Activated CD4-positive, alpha-beta T cell treated with anti-CD3 and anti-CD28 coated beads, Interleukin-2, amount 10 ng/mL, durations not matched to agents 24 days and 14 days (primary cell): Measurements from ENCODE around the gene GNL3. TPM values are rescaled to one million over a fixed set of nuclear protein-coding genes. Genes with fewer than 3 reads are reported as not detected.

Experiments used
- DNase-seq: peaks from one replicate; pipeline ENCODE4 v3.0.0; 2022
- H3K27ac Mint-ChIP-seq: one replicate; pipeline ENCODE4 v1.8.0; 2022; ENCODE audit warnings: mild to moderate bottlenecking, mixed read lengths
- H3K27me3 Mint-ChIP-seq: one replicate; pipeline ENCODE4 v1.8.0; 2022; ENCODE audit warnings: mixed read lengths
- H3K36me3 Mint-ChIP-seq: one replicate; pipeline ENCODE4 v1.8.0; 2022; ENCODE audit warnings: low read depth, mild to moderate bottlenecking, mixed read lengths
- H3K4me1 Mint-ChIP-seq: one replicate; pipeline ENCODE4 v1.8.0; 2021; ENCODE audit warnings: mixed read lengths
- H3K4me3 Mint-ChIP-seq: one replicate; pipeline ENCODE4 v1.8.0; 2022; ENCODE audit warnings: mild to moderate bottlenecking, moderate library complexity, mixed read lengths
- H3K9me3 Mint-ChIP-seq: one replicate; pipeline ENCODE4 v1.8.0; 2021; ENCODE audit warnings: mixed read lengths
- intact Hi-C: fragments of 100-400 bp; cut with micrococcal nuclease; formaldehyde crosslinking; loops from one replicate; pipeline ENCODE4 v1.15.1; 2023
- total RNA-seq: library from RNA; stranded (reverse); gene quantifications from 2 replicates; pipeline ENCODE4 v1.2.3, GENCODE V29; 2022

Gene GNL3
- total RNA-seq, 1 donor from 2014 or later: 254 TPM

DNA sequence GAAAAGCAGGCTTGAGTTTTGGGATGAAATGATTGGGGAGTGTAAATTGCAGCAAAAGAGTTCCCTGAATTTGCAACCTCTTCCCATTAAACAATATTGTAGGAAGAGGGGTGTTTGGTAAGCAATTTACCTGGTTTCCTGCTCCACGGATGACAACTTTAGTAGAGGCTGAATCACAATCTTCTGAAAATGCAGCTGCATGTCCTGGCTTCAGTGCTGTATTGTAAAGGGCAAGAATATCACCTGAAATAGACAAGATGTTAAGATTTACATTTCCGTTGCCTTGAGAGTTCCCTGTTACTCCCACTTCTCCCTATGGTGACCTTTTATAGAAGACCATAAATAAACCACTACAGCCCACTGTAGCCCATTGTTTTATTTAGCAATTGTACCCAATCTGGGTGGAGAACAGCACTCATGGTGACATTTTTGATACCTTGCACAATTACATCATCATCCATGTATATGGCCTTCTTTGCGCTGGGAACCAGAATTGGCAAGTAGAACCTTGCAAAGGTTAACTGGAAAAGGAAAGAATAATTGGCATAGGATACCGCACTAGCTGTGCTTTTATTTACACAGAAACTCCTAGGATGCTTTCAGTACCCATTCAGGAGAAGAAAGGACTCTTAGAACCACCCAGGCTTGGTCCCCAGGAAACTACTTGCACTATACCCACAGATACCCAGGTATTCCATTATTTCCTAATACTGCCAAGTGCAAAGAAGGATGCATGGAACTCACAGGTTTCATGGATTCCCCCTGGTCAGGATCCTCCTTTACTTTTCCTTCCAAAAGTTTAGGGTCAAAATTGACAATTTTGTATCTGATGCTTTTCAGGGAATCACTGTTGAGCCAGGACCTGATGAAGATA is 10.2 kb downstream of the GNL3 start:
- intact Hi-C loops: no loop called here
- Mint-ChIP-seq H3K27me3 (no peaks in the 10 kb centered on the region), H3K4me1 (peaks cover 10% of the 10 kb centered on the region), H3K9me3 (no peaks in the 10 kb centered on the region), H3K4me3 (no peak overlapping the region), H3K36me3 (peaks cover 60% of the 10 kb centered on the region), H3K27ac (no peak overlapping the region)
- no peak for DNase-seq

DNA sequence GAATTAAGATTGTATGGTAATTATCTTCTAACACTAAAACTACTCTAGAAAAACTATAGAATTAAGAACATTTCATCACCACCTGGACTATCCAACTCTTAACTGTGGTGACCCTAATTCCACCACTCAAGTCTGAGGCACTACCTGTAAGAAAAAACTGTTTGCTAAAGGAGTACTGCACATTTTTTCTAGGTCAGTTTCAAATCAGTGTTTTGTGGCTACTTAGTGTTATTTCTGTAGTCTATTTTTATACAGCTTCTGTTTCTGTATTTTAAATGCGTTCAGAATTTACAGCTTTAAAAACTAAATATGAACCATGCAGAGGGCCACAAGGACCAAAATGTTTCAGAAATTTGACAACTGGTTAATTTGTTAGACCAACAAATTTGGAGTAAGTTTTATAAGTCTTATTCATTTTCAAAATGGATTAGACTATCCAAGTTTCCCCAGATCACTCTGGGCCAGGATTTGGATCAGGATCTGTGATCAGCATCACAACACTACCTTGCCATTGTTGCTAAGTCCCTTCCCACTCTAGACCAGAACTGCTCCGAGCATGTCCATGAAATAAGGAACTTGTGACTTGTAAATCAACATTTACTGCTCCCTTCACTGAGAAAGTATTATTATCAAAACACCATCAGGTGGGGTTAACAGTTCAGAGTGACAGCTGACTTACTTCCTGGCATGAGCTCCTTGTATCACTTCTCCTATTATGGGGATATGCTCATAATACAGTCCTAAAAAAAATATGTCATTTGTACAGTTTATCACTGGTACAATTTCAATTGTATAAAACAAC is 11.2 kb downstream of the GNL3 start:
- no peak overlapping the region for H3K4me3 Mint-ChIP-seq
- H3K36me3 Mint-ChIP-seq: peaks cover 51% of the 10 kb centered on the region
- H3K27me3 Mint-ChIP-seq: no peaks in the 10 kb centered on the region
- peaks cover 10% of the 10 kb centered on the region for H3K4me1 Mint-ChIP-seq
- no peaks in the 10 kb centered on the region for H3K9me3 Mint-ChIP-seq
- no peak for DNase-seq
- intact Hi-C loops: no loop called here
- H3K27ac Mint-ChIP-seq: peak overlapping the region; percentile 60

DNA sequence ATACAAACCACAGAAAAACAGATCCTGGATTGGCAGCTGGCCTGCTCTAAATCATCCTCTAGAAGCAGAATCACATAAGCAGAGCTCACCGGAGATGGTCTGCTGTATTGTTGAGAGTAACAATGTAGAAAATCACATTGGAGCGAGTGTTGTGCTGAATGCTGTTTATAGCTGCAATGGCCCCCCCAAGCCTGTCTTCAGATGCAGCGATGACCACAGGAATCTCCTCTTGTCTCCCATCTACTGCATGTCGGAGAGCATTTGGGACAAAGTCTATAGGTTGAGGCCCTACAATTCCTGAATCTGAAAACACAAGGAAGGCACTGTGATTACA is 11.8 kb downstream of the GNL3 start:
- Mint-ChIP-seq H3K36me3 (peaks cover 49% of the 10 kb centered on the region), H3K27ac (peak overlapping the region; percentile 60)

DNA sequence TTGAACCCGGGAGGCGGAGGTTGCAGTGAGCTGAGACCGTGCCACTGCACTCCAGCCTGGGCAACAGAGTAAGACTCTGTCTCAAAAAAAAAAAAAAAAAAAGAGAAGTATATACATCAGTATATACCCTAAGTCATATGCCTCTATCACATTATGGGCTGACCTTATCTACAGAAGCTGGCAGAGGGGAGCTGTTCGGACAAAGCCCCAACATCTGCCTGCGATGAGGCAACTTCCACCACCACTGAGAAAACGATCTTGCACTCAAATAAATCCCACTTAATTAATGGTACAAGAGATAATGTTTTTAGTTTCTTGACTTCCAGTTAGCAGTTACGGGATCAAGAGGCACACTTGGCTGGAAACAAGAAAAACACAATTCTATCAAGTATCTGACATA is 17.5 kb downstream of the GNL3 start:
- Mint-ChIP-seq H3K36me3 (peaks cover 19% of the 10 kb centered on the region), H3K4me3 (peak overlapping the region; percentile 1)

More for the DNA sequence above, 11.8 kb downstream of the GNL3 start:
- Mint-ChIP-seq H3K4me1 (peaks cover 10% of the 10 kb centered on the region), H3K9me3 (no peaks in the 10 kb centered on the region), H3K4me3 (no peak overlapping the region), H3K27me3 (no peaks in the 10 kb centered on the region)
- DNase-seq: no peak
- intact Hi-C loops: no loop called here

DNA sequence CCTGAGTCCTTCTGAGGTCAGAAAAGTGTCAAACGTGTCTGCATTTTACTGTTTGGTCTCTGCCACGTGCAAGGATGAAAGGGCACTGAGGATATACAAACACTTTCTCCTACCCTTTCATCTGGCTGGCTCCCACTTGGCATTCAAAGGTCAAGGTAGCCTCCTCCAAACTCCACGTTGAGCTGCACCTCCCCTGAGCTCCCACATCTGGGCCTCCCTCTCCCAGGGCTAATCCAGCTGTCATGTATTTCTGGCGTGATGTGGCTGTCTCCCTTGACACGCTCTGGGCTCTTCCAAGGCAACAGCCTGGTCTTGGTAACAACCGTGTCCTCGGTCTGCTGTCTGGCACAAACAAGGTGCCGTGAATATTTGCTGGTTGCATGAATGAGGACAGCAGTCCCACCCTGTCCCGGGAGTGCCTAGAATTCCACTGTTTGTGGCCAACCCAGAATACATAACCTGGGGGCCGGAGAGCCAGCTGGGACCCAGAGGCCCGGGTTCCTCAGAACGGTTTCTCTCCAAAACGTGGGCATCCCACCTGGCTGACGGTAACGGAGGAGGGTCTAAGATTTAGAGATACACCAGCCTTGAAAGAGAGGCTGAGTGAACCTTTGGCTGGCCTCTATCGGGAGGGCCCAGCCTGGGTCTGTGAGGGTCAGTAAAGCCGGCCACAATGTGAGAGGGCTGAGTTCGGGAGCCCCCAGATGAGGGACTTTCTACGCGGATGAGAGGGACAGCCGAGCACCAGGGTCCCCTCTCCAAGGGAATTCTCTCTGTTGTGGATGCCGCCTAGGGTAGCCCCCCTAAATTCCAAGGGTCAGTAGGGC is 19.0 kb downstream of the GNL3 start:
- peaks cover 22% of the 10 kb centered on the region for H3K36me3 Mint-ChIP-seq
- peak overlapping the region; percentile 86 for H3K27ac Mint-ChIP-seq
- no peaks in the 10 kb centered on the region for H3K27me3 Mint-ChIP-seq
- peaks cover 22% of the 10 kb centered on the region for H3K4me1 Mint-ChIP-seq
- no peaks in the 10 kb centered on the region for H3K9me3 Mint-ChIP-seq
- intact Hi-C loops: loop anchor here (1.0 to 10.0 kb wide), 3 partner anchors 19 to 340 kb away; partner anchors contain the start of genes GNL3, SFMBT1 and STIMATE
- DNase-seq: peak; percentile 69
- H3K4me3 Mint-ChIP-seq: peak overlapping the region; percentile 94

More for the DNA sequence above, 17.5 kb downstream of the GNL3 start:
- Mint-ChIP-seq H3K4me1 (peaks cover 22% of the 10 kb centered on the region), H3K9me3 (no peaks in the 10 kb centered on the region), H3K27ac (no peak overlapping the region), H3K27me3 (no peaks in the 10 kb centered on the region)
- intact Hi-C loops: loop anchor here (10.0 kb wide), 2 partner anchors 191 to 341 kb away; partner anchors contain the start of genes SFMBT1 and STIMATE
- no peak for DNase-seq

DNA sequence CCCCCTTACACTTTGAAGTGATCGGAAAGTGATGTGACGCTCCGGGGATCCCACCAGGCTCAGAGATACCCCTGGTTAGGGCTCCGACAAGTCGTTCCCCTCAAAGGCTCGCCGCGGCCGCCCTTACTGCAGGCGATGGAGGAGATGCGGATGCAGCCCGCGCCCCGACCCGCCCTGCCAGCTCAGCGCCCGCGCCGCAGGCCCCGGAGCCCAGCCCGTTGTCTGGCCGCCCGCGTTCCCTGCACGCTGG is 19.5 kb downstream of the GNL3 start:
- Mint-ChIP-seq H3K9me3 (no peaks in the 10 kb centered on the region), H3K27me3 (no peaks in the 10 kb centered on the region), H3K27ac (peak overlapping the region; percentile 86), H3K4me1 (peaks cover 22% of the 10 kb centered on the region), H3K4me3 (peak overlapping the region; percentile 94), H3K36me3 (peaks cover 25% of the 10 kb centered on the region)
- intact Hi-C loops: loop anchor here (1.0 to 10.0 kb wide), 3 partner anchors 19 to 339 kb away; partner anchors contain the start of genes GNL3, SFMBT1 and STIMATE
- DNase-seq: no peak

DNA sequence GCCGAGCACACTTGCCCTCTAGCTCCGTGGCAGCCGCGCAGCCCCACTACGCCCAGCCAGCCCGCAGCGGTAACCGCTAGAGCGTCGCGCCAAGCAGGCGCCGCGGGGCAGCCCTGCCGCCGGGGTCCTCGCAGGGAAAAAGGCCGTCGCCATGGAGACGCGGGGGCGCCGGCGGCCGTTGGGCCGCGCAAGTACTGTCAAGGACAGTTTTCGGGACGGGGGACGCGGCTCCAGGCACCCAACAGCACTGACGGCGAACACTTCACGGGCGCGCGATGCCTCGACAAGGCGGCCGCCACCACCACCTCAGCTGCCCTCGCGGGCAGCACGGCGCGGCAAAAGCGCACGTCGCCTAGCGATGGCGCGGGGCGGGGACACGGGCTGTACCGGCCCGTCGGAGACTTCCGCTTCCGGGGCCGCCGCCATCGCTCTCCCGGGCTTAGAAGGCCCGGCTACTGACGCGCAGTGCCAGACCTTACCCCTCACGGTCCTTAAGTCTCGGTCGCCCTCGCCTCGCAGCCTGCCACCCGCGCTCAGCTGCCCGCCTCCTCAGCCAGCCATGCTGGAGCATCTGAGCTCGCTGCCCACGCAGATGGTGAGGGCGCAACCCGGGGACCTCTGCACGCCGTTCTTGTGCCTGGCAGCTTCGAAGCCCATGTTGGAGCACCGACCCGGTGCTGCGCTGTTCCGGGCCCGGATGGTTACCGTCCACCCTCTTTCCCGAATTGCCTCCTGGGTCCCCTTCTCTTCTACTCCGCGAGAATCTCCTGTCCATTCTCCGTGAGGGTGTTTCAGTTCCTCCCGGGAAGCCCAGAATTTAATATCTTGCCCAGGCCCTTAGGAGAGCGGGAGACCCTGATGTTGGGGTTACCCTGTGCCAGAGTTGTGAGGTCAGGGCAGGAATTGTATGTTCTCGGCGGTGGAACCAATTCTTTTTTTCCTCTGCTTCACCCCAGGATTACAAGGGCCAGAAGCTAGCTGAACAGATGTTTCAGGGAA is 20.2 kb downstream of the GNL3 start, which contains the start of the genes GLT8D1 and SPCS1:
Gene GLT8D1, minus strand, starts transcription at position 104 of the 999 bp plus-strand sequence. CDS start 5,331 bp downstream, outside the sequence.
Gene SPCS1, plus strand, starts transcription at position 419 of the 999 bp plus-strand sequence. Its CDS starts 141 bp downstream, at position 560.
- Mint-ChIP-seq H3K4me3 (peak within 1 kb of the TSS; percentile 94), H3K27me3 (no peaks in the 10 kb centered on the region), H3K36me3 (peaks cover 25% of the 10 kb centered on the region), H3K27ac (peak within 1 kb of the TSS; percentile 95), H3K4me1 (peaks cover 22% of the 10 kb centered on the region), H3K9me3 (no peaks in the 10 kb centered on the region)
- peak; percentile 96 for DNase-seq
- intact Hi-C loops: loop anchor here (1.0 to 10.0 kb wide), 4 partner anchors 20 to 339 kb away; partner anchors contain the start of genes GNL3, NEK4, SFMBT1 and STIMATE

DNA sequence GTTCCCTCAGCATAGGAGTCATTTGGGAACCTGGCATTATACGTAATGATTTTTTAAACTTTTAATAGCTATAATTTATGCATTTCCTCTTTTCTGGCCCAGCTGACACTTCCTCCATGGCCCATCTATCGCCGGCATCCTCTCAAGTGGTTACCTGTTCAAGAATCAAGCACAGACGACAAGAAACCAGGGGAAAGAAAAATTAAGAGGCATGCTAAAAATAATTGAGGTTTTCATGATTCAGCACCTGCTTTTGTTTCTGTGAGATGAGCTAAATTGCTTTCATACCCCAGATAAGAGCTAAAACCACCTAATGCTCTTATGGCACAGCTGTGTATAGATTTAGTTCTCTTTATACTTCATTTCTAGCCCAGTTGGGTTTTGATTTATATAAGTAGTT is 21.8 kb downstream of the GNL3 start:
- peak overlapping the region; percentile 94 for H3K4me3 Mint-ChIP-seq
- H3K4me1 Mint-ChIP-seq: peaks cover 22% of the 10 kb centered on the region
- no peaks in the 10 kb centered on the region for H3K9me3 Mint-ChIP-seq
- H3K27ac Mint-ChIP-seq: peak overlapping the region; percentile 64
- no peaks in the 10 kb centered on the region for H3K27me3 Mint-ChIP-seq
- peaks cover 25% of the 10 kb centered on the region for H3K36me3 Mint-ChIP-seq
- intact Hi-C loops: loop anchor here (2.0 to 10.0 kb wide), 3 partner anchors 63 to 337 kb away; partner anchors contain the start of genes NEK4, SFMBT1 and STIMATE
- DNase-seq: no peak

DNA sequence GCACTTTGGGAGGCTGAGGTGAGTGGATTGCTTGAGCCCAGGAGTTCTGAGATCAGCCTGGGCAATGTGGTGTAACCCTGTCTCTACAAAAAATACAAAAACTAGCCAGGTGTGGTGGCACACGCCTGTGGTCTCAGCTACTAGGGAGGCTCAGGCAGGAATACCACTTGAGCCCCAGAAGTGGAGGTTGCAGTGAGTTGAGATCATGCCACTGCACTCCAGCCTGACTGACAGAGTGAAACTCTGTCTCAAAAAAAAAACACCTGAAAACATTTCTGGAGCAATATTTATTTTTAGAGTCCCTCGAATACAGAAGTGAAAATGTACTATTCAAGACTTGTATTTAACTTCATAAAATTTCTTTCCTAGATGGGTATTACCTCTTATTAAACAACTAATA is 24.7 kb downstream of the GNL3 start:
- no peaks in the 10 kb centered on the region for H3K9me3 Mint-ChIP-seq
- H3K27me3 Mint-ChIP-seq: no peaks in the 10 kb centered on the region
- DNase-seq: no peak
- no peak overlapping the region for H3K4me3 Mint-ChIP-seq
- H3K4me1 Mint-ChIP-seq: peaks cover 10% of the 10 kb centered on the region
- H3K27ac Mint-ChIP-seq: no peak overlapping the region
- intact Hi-C loops: no loop called here
- peaks cover 24% of the 10 kb centered on the region for H3K36me3 Mint-ChIP-seq

DNA sequence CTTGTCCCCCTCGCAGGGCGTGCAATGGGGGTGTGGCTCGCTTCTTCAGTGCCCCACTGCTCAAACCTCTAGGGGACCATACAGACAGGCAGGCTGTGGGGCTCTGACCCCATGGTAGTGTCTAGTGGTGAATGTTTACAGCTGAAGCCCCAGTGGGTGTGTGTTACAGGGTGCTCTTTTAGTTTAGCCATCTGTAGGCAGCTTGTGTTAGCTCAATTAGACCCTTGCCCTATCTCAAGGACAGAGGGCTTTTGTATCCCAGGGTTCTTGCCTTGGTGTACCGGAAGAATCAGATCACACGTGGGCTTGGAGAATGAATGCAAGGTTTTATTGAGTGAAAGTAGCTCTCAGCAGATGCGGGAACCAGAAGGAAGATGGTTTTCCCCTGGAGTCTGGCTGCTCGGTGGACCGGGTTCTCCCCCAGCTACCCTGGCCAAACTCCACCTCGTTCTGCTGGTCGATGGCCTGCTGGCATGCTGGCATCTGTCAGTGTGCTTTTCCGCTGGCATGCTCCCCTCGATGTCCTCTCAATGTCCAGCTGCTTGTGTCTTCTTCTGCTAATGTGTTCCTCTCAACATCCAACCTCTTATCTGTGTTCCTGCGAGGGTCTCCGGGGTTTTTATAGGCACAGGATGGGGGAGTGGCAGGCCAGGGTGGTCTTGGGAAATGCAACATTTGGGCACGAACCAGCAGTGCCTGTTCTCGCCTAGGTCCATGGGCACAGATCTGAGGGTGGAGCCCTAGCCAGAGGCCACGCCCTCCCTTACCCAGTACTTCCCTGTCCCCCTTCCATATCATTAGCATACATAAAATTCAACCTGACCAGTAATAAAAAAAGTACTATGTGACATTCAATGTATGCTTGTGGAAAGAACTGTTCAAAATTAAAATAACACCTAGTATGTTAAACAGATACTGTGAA is 26.7 kb downstream of the GNL3 start:
- no peaks in the 10 kb centered on the region for H3K27me3 Mint-ChIP-seq
- no peak overlapping the region for H3K4me3 Mint-ChIP-seq

DNA sequence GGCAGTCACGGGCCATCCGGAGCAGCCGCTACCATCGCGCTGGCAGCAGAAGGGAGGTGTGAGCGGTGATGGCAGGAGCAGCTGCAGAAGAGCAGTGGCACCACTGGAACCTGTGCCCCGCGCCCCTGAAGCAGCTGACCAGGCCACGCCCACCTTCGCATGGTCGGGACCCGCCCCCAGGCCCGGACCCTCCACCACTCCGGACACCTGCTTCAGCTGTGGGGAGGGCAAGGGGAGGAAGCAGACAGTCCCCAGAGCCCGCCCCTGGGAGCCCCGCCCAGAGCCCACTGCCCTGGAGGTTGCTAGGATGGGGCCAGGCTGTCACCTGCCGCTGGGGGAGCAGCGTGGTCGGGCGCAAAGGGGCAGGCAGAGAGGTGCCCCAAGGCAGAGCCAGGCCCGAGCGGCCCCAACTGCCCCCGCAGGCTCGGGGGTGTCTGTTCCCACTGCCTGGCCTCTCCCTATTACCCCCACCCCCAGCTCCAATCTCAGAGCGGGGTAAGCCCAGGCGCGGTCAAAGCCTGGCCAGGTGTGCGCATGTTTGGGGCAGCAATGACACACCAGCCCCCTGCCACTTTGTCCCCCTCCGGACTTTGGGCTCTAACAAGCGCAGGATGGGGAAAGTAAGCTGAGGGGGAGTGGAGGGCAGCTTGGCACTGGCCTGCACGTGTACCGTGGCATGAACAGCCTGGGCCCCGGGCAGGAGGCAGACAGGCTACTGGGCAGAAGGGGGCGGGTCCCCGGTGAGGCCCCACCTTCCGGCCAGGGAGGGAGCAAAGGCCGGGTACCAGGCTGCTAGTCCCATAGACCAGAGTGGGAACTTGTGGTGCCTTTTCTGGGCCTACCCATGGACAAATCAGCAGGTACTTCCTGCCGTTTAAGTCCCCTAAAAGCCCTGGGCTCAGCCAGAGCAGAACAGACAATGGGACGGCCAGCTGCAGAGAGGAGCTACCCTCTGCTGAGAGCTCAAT is 28.8 kb downstream of the GNL3 start:
- intact Hi-C loops: no loop called here
- peaks cover under 1% of the 10 kb centered on the region for H3K4me1 Mint-ChIP-seq
- peaks cover 15% of the 10 kb centered on the region for H3K36me3 Mint-ChIP-seq
- H3K27me3 Mint-ChIP-seq: no peaks in the 10 kb centered on the region
- no peak for DNase-seq
- H3K4me3 Mint-ChIP-seq: no peak overlapping the region
- H3K9me3 Mint-ChIP-seq: no peaks in the 10 kb centered on the region
- H3K27ac Mint-ChIP-seq: no peak overlapping the region

More for the DNA sequence above, 26.7 kb downstream of the GNL3 start:
- H3K4me1 Mint-ChIP-seq: peaks cover 6% of the 10 kb centered on the region
- intact Hi-C loops: no loop called here
- no peaks in the 10 kb centered on the region for H3K9me3 Mint-ChIP-seq
- H3K27ac Mint-ChIP-seq: no peak overlapping the region
- peak; percentile 51 for DNase-seq
- H3K36me3 Mint-ChIP-seq: peaks cover 21% of the 10 kb centered on the region
